Calu3 (cell line): ENCODE results near the gene SAFB. TPM values are rescaled to one million over a fixed set of nuclear protein-coding genes. Genes with fewer than 3 reads are reported as not detected.

Experiments used
- BruUV-seq: library from RNA; stranded (reverse); fragments of 400-500 nt; replicated peaks from 2 replicates; lab custom pipeline; 2021; lab: Mats Ljungman, UMichigan
- CTCF ChIA-PET: fragments of 300-600 bp; sonication (Branson Sonifier 250); formaldehyde crosslinking; loops from one replicate; lab custom pipeline; 2022; ENCODE audit warnings: antibody characterized with exemption; lab: Charles Lee
- DNase-seq: peaks from one replicate; pipeline ENCODE4 v3.0.0; 2022
- H3K27ac Mint-ChIP-seq: one replicate; pipeline ENCODE4 v1.8.0; 2022; ENCODE audit warnings: mixed read lengths; ENCODE audit not compliant: unreplicated experiment
- H3K27me3 Mint-ChIP-seq: one replicate; pipeline ENCODE4 v1.8.0; 2022; ENCODE audit warnings: mixed read lengths; ENCODE audit not compliant: unreplicated experiment
- H3K36me3 Mint-ChIP-seq: one replicate; pipeline ENCODE4 v1.8.0; 2022; ENCODE audit warnings: mild to moderate bottlenecking, moderate library complexity, mixed read lengths; ENCODE audit not compliant: insufficient read depth, unreplicated experiment
- H3K4me1 Mint-ChIP-seq: one replicate; pipeline ENCODE4 v1.8.0; 2022; ENCODE audit warnings: mild to moderate bottlenecking, low read depth, mixed read lengths; ENCODE audit not compliant: unreplicated experiment
- H3K4me3 Mint-ChIP-seq: one replicate; pipeline ENCODE4 v1.8.0; 2022; ENCODE audit warnings: mild to moderate bottlenecking, low read depth, moderate library complexity, mixed read lengths; ENCODE audit not compliant: unreplicated experiment
- H3K9me3 Mint-ChIP-seq: one replicate; pipeline ENCODE4 v1.8.0; 2022; ENCODE audit warnings: low read depth, mixed read lengths; ENCODE audit not compliant: unreplicated experiment
- intact Hi-C: fragments of 100-400 bp; cut with micrococcal nuclease; formaldehyde crosslinking; loops from one replicate; pipeline ENCODE4 v1.10.0; 2022; ENCODE audit not compliant: unreplicated experiment
- total RNA-seq: library from RNA; stranded (reverse); gene quantifications from 2 replicates; pipeline ENCODE4 v1.2.3, GENCODE V29; 2022
- TF ChIP-seq, protein P1 (sequence below): fragments of 200-600 bp; IDR thresholded peaks from one replicate; pipeline ENCODE4 v1.8.0; 2022; ENCODE audit warnings: antibody characterized with exemption; ENCODE audit not compliant: unreplicated experiment

SAFB gene
- total RNA-seq, 1 experiment from 2014 or later = 87.3 TPM

DNA sequence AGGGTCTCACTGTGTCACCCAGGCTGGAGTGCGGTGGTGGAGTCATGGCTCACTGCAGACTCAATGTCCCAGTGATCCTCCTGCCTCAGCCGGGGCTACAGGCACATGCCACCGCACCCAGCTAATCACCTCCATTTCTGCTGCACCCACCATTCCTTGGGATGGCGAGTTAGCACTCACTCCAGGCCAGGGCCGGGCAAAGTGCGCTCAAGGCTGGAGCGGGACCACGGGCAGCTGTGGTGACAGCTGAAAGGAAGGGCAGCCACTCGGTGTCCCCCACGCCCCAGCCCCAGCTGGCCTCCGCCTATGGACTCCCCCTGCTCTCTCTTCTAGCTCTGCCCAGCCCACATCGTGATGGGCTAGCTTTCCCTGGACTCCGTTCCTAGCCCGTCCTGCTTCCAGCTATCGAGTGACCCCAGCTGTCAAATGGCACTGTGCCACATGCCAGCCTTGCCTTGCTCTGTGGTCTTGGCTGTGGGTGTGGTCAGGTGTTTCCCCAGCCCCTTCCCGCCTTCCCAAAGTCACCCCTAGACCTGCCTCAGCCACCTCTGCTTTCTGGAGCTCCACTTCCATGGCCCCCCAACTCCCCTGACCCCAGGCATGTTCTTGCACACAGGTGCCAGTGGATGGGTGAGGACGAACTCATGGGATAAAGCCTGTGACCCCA is 53.4 kb downstream of the SAFB start:
- intact Hi-C loops = no loop called here
- peaks cover 12% of the 10 kb centered on the region for H3K4me1 Mint-ChIP-seq
- peaks cover 26% of the 10 kb centered on the region for H3K36me3 Mint-ChIP-seq
- CTCF ChIA-PET = no interaction called here
- H3K9me3 Mint-ChIP-seq = no peaks in the 10 kb centered on the region
- H3K27ac Mint-ChIP-seq = no peak overlapping the region
- DNase-seq = no peak
- H3K4me3 Mint-ChIP-seq = no peak overlapping the region
- no TSS peak for BruUV-seq
- peaks cover 4% of the 10 kb centered on the region for H3K27me3 Mint-ChIP-seq
- TF ChIP-seq, protein P1, sequence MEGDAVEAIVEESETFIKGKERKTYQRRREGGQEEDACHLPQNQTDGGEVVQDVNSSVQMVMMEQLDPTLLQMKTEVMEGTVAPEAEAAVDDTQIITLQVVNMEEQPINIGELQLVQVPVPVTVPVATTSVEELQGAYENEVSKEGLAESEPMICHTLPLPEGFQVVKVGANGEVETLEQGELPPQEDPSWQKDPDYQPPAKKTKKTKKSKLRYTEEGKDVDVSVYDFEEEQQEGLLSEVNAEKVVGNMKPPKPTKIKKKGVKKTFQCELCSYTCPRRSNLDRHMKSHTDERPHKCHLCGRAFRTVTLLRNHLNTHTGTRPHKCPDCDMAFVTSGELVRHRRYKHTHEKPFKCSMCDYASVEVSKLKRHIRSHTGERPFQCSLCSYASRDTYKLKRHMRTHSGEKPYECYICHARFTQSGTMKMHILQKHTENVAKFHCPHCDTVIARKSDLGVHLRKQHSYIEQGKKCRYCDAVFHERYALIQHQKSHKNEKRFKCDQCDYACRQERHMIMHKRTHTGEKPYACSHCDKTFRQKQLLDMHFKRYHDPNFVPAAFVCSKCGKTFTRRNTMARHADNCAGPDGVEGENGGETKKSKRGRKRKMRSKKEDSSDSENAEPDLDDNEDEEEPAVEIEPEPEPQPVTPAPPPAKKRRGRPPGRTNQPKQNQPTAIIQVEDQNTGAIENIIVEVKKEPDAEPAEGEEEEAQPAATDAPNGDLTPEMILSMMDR = no peak

DNA sequence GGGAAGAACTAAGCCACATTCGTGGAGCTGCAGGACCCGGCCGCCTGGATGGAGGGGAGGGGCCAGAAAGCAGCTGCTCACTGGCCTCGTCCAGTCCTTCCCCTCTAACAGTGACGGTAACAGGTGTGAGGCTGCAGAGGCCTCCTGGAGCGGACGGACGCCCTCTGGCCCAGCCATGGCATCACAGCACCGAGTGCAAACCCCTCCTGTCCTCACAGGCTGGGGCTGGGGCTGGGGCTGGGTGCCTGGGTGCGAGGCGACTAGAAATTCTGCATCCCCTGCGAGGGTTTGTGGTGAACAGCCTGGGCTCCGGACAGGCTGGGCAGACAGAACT is 53.9 kb downstream of the SAFB start:
- H3K27me3 Mint-ChIP-seq = peaks cover 9% of the 10 kb centered on the region
- intact Hi-C loops = no loop called here
- H3K36me3 Mint-ChIP-seq = peaks cover 31% of the 10 kb centered on the region
- no peak for DNase-seq
- H3K4me3 Mint-ChIP-seq = no peak overlapping the region
- no TSS peak for BruUV-seq
- TF ChIP-seq, protein P1 = no peak
- peaks cover 17% of the 10 kb centered on the region for H3K4me1 Mint-ChIP-seq
- CTCF ChIA-PET = no interaction called here
- no peaks in the 10 kb centered on the region for H3K9me3 Mint-ChIP-seq
- no peak overlapping the region for H3K27ac Mint-ChIP-seq

DNA sequence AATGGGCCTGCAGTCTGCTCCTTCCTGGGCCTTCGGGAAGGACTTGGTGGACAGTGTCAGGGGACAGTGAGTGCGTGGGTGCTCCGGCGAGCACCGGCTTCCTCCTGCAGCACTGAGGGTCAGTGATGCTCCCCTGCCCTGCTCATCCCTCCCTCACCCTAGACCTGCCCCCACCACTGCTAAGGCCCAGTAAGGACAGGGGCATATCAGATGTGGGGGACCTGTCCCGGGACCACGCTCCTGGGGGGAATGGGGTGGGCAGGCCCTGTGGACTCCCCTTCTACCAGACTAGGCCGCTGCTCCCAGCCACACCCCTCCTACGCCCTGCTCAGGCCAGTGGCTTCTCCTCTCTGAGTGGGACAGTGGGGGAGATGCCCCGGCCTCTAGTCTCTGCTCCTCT is 54.3 kb downstream of the SAFB start:
- no TSS peak for BruUV-seq
- H3K4me1 Mint-ChIP-seq = peaks cover 18% of the 10 kb centered on the region
- H3K4me3 Mint-ChIP-seq = no peak overlapping the region
- CTCF ChIA-PET = no interaction called here
- TF ChIP-seq, protein P1 = no peak
- H3K36me3 Mint-ChIP-seq = peaks cover 35% of the 10 kb centered on the region
- peaks cover 9% of the 10 kb centered on the region for H3K27me3 Mint-ChIP-seq
- H3K27ac Mint-ChIP-seq = no peak overlapping the region
- H3K9me3 Mint-ChIP-seq = no peaks in the 10 kb centered on the region
- DNase-seq = no peak
- intact Hi-C loops = no loop called here

DNA sequence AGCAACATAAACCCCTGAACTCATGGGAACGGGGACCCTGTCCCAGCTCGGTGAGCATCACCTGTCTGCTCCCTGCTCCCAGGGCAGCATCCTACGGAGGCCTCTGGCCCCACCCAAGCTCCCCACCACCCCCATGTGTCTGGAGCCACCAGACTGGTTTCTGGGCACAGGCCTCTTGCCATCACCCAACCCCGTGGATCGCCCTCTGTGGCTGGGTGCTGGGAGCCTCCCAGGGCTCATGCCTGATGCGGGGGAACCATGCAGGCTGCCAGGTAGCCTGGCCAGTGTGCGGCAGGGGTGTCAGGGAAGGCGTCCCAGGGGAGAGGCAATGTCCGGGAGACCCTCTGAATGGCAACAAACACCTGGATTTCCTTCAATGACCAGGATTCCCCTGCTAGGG is 54.7 kb downstream of the SAFB start:
- intact Hi-C loops = no loop called here
- H3K36me3 Mint-ChIP-seq = peaks cover 38% of the 10 kb centered on the region
- no peak overlapping the region for H3K4me3 Mint-ChIP-seq
- DNase-seq = no peak
- TF ChIP-seq, protein P1 = no peak
- BruUV-seq = no TSS peak
- peaks cover 9% of the 10 kb centered on the region for H3K27me3 Mint-ChIP-seq
- H3K27ac Mint-ChIP-seq = no peak overlapping the region
- CTCF ChIA-PET = no interaction called here
- no peaks in the 10 kb centered on the region for H3K9me3 Mint-ChIP-seq
- H3K4me1 Mint-ChIP-seq = peaks cover 18% of the 10 kb centered on the region
